ENCODE data around the gene PCDHGA4.
A peak's percentile ranks its signal among the peaks of the same experiment; 100 is the strongest.
"Not testable (repeated sequence)": the region's sequence is repeated elsewhere in the genome, so short reads cannot be mapped to it uniquely, and the experiment has no call there.

Gene PCDHGA4

GRCh38 chr5:141354900-141355469, at the start of gene PCDHGA4:
Gene PCDHGA4, plus strand, starts transcription at chr5:141355021. Its CDS starts 87 bp downstream, at chr5:141355108.
- DNase-seq, result no peak

DNA sequence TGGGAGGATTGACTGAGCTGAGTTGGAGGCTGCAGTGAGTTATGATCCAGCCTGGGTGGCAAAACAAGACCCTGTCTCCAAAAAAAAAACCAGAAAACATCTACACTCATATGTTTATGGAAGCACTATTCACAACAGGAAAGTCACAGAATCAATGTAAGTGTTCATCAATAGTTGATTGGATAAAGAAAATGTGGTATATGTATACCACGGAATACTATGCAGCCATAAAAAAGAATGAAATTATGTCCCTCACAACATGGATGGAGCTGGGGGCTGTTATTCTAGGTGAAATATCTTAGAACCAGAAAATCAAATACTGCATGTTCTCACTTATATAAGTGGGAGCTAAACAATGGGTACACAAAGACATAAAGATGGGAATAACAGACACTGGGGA, 48.2 kb upstream of the PCDHGA4 start:
- DNase-seq, result no peak

- no peak for DNase-seq
Measured at GRCh38 chr5:141313711-141314110, 41.1 kb upstream of the PCDHGA4 start.

DNA sequence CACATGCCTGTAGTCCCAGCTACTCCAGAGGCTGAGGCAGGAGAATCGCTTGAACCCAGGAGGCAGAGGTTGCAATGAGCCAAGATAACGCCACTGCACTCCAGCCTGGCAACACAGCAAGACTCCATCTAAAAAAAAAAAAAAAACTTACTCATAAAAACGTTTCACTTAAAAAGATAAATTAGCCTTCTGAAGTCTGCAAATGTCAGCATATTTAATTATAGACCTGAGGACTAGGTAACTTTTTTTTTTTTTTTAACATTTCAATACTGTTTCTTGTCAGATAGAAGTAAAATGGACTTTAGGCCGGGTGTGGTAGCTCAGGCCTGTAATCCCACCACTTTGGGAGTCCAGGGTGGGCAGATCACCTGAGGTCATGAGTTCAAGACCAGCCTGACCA, 37.9 kb upstream of the PCDHGA4 start:
- DNase-seq, result not testable (repeated sequence)

DNA sequence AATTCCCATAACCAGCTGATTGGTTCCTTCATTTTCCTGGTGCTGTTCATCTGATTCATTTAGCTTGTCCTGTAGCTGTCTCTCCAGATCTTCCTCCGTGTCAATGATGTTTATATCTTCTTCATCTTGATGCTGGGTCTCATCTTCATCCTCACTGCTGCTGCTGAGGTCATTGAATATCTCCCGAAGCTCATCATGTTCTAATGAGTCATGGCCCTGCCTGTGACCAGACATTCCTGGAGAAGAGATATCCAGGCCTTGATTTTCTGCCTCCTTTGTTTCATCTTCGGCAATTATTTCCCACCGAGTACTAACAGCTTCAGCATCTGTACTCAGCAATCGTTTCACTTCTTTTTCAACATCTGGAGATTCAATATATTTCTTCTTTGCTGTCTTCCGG, 35.6 kb upstream of the PCDHGA4 start:
- DNase-seq, result no peak

- DNase-seq, result no peak
Measured at GRCh38 chr5:141319699-141320098, 35.1 kb upstream of the PCDHGA4 start.

DNA sequence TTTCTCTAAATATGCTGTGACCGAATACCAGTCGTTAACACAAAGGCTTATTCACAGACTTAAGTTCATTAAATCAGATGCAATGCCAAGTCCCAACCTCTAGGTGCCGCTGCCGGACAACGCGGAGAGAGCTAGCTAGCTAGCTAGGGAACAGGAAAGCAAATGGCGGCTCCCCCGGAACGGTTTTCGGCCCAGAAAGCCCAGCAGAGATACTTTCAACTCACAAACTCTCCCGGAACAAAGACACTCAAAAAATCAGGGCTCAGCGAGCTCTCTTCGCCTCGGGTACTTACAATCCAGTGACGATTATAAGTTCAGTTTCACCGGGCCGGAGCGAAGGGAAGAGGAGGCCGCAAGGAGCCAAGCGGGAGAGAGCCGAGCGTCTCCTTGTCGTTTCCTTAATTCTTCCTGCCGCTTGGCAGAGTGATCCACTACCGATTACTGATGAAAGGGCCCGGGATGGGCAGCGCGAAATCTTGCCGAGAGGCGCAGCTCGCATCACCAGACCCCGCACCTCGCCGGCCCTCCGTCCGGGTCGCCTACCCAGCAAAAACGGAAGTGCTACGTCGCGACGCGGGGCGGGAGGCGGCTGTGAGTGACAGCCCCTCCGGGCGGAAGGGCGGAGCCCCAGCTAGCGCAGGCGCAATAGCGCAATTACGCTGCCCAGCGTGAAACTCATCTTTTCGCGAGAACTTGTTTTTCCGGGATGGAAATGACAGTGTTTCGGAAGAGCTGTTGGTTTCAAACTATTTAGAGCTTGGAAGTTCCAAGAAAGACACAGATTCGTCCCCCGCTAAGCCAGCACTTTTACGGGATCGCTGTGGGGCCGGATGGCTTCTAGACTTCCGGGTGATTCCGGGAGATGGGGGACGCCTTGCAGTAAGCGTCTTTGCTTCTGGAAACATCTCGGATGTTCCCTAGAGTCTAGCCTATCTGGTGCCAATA, 34.3 kb upstream of the PCDHGA4 start, which contains the start of gene TAF7:
TAF7 (minus strand) TSS at position 560 of the 945 bp plus-strand sequence. CDS start 740 bp downstream, outside the sequence.
- DNase-seq, result peak; percentile 85

GRCh38 chr5:141322261-141322660, 32.6 kb upstream of the PCDHGA4 start:
- no peak for DNase-seq

DNA sequence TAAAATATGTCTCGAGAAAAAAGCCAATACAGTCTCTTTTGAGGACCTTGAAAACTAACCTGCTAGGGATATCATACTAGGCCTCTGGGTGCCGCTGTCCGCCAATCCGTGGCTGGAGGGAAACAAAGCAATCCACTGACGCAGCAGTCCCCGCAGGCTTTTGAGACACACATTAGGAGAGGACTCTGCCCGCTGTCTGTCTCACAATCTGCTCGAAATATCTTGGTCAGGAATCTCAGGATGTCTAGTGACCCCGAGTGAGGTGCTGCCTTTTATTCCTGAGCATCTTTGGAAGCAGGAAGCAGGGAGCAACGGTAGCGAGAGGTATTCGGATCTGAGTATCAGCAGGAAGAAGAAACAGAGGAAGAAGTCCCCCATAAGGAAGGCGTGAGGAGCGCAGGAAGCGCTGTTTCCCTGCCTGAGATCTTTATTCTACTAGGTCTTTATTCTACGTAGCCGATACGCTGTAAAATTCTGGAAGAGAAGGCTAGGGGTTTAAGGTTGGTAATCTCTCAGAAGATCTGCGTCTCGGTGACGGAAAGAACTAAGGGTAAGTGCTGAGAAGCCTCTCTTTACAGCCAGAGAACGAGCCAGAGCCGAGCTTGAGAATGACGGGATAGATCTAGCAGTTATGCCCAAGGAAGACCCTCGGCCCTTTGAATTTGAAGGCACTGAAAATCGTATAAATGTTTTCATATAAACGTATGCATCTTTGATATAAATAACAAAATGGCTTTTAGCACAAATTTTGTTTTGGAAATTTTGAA, 28.6 kb upstream of the PCDHGA4 start:
- DNase-seq, result peak; percentile 81

DNA sequence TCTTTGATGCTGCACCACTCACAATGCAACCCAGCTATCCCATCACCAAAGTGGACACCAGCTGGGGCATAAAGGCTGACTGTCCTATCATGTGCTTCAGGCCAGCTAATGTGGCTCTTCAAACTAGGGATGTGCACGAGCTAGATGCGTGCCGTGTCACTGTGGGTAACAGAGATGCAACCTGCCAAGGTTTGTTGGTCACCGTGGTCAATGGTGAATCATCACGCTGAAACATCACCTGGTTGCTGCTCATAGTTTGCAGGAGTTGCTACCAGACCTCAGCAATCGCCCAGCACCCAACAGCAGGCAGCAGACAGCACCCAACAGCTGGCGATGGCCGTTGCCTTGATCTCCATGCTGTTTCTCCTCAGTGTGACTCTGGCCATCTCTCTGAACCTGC, 26.6 kb upstream of the PCDHGA4 start:
- DNase-seq, result no peak

DNA sequence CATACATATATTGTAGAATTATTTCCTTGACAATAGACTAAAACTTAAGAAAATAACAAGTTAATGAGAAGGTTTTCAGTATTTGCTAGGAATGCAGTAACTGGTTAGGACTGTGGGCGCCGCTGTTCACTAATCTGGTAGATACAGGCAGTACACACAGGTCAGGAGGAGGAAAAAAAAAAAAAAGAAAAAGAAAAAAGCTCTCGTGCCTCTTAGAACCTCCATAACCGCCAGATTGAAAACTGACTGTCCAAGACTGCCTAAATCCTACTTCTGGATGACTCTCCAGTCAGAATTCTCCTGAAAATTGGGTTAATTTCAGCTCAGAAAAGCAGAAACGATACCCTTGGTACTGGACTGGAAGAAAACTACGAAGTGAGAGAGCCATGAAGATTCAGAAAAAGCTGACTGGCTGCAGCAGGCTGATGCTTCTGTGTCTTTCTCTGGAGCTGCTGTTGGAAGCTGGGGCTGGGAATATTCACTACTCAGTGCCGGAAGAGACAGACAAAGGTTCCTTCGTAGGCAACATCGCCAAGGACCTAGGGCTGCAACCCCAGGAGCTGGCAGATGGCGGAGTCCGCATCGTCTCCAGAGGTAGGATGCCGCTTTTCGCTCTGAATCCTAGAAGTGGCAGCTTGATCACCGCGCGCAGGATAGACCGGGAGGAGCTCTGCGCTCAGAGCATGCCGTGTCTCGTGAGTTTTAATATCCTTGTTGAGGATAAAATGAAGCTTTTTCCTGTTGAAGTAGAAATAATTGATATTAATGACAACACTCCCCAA, 24.3 kb upstream of the PCDHGA4 start, which contains the start of gene PCDHGA1:
PCDHGA1 (plus strand) TSS at position 216 of the 782 bp plus-strand sequence.
- no peak for DNase-seq

- DNase-seq, result not testable (repeated sequence)
Measured at GRCh38 chr5:141332571-141332970, 22.2 kb upstream of the PCDHGA4 start.

DNA sequence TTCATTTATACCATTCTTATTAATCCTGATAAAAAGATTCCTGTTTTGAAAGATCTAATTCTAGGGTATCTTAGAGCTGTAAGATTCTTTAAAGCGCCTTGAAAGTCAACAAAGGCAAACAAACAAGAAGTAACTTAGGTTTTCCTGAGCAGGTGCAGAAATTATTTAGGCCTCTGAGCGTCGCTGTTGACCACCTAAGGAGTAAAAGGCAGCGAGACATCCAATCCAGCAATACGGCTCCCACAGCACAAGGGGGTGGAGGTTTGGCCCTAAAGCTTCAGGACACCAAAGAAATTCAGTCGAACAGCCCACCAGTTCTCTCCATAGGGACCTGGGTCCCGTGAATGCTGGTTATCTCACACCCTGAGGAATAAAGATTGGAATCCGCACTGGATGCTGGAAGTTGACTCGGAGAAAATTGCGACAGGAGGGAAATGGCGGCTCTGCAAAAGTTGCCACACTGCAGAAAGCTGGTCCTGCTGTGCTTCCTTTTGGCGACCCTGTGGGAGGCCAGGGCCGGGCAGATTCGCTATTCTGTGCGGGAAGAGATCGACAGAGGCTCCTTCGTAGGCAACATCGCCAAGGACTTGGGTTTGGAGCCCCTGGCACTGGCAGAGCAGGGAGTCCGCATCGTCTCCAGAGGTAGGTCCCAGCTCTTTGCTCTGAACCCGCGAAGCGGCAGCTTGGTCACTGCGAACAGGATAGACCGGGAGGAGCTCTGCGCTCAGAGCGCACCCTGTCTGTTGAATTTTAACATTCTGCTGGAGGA, 16.1 kb upstream of the PCDHGA4 start, which contains the start of gene PCDHGA2:
PCDHGA2 (plus strand) TSS at position 223 of the 769 bp plus-strand sequence.
- no peak for DNase-seq

- not testable (repeated sequence) for DNase-seq
Measured at GRCh38 chr5:141340781-141341354, 14.0 kb upstream of the PCDHGA4 start.

GRCh38 chr5:141342773-141343172, 12.0 kb upstream of the PCDHGA4 start:
- DNase-seq, result no peak

- DNase-seq, result no peak
Measured at GRCh38 chr5:141343242-141343952, 11.4 kb upstream of the PCDHGA4 start, which contains the start of gene PCDHGA3. Gene PCDHGA3, plus strand, starts transcription at chr5:141343829. Its CDS starts 205 bp downstream, at chr5:141344034.

- no peak for DNase-seq
Measured at GRCh38 chr5:141343953-141344463, 10.8 kb upstream of the PCDHGA4 start.

GRCh38 chr5:141345327-141345726, 9.5 kb upstream of the PCDHGA4 start:
- no peak for DNase-seq

GRCh38 chr5:141346017-141346416, 8.8 kb upstream of the PCDHGA4 start:
- not testable (repeated sequence) for DNase-seq

Data from NCI-H146 (cell line).